Epithelial cell of esophagus (primary cell): ENCODE measurements around the gene SERINC3.
"Not testable (repeated sequence)": the region's sequence is repeated elsewhere in the genome, so short reads cannot be mapped to it uniquely, and the experiment has no call there.

Experiments
- DNase-seq: peaks from one replicate; pipeline ENCODE4 v3.0.0; 2010; ENCODE audit warnings: low read depth
- H3K4me3 ChIP-seq: 2 replicates; pipeline ENCODE4 v1.5.1; 2011; ENCODE audit warnings: mild to moderate bottlenecking, low read length, control low read depth
- CTCF ChIP-seq: IDR thresholded peaks from 2 replicates; pipeline ENCODE4 v1.5.1; 2011; ENCODE audit warnings: low read depth, mild to moderate bottlenecking, low read length, control low read depth, inconsistent platforms; ENCODE audit not compliant: insufficient read depth; ENCODE audit errors: missing control alignments

The SERINC3 gene

GRCh38 chr20:44480097-44480496, 41.8 kb downstream of the SERINC3 start:
- DNase-seq, result no peak
- no peak for TF ChIP-seq CTCF
- no peak overlapping the region for H3K4me3 ChIP-seq

DNA sequence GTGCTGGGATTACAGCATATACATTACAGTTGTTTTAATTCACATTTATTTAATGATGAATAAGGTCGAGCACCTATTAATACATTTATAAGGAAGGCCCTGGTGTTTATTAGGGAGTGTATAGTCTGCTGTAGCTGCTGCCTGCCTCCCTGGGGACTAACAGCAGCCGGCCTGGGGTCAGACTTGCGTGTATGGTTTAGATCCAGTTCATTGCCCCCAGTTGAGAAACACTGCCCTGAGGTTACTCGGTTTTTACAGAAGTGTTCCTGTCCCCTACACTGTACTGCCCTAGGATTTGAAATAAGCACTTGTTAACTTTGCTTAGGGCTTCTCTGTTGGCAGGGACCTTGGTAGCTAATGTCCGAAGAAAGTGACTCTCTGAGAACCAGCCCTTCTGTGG, 42.2 kb downstream of the SERINC3 start:
- no peak for TF ChIP-seq CTCF

GRCh38 chr20:44478206-44478605, 43.7 kb downstream of the SERINC3 start:
- no peak for DNase-seq
- H3K4me3 ChIP-seq, result no peak overlapping the region
- TF ChIP-seq CTCF, result no peak

More for the DNA sequence above, 42.2 kb downstream of the SERINC3 start:
- no peak overlapping the region for H3K4me3 ChIP-seq
- DNase-seq, result no peak

DNA sequence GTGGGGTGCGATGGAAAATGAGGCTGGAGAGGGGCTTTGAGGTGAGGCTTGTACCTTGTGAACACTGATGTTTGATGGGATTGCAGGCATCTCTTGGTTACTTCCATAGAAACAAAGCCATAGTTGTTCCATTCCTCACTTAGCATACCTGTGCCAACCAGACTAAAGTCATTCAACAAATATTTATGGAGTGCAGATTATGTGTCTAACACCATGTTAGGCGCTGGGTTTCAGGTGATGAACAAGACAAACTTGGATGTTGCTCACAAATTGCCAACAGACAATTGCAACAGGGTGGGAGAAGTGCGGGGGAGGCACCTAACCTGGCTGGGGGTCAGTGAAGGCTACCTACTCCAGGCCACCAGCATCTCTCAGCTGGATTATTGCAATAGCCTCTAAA, 44.7 kb downstream of the SERINC3 start:
- H3K4me3 ChIP-seq, result no peak overlapping the region
- TF ChIP-seq CTCF, result no peak
- DNase-seq, result peak; percentile 68

- TF ChIP-seq CTCF, result peak; percentile 33
- peak within 1 kb of the TSS; percentile 97 for H3K4me3 ChIP-seq
- peak; percentile 91 for DNase-seq
Measured at GRCh38 chr20:44475694-44476560, 45.9 kb downstream of the SERINC3 start, which contains the start of gene TTPAL. Gene TTPAL (plus strand): TSS chr20:44475874. CDS start chr20:44480000, 4,126 bp downstream.

GRCh38 chr20:44475372-44475693, 46.5 kb downstream of the SERINC3 start:
- peak overlapping the region; percentile 97 for H3K4me3 ChIP-seq
- DNase-seq, result no peak
- no peak for TF ChIP-seq CTCF

GRCh38 chr20:44472283-44472682, 49.6 kb downstream of the SERINC3 start:
- not testable (repeated sequence) for H3K4me3 ChIP-seq, DNase-seq
